ENCODE results near the gene TRAPPC11. TPM values are rescaled to one million over a fixed set of nuclear protein-coding genes. Genes with fewer than 3 reads are reported as not detected.

TRAPPC11 gene
- total RNA-seq, 1 donor from 2014 or later: 23.0 TPM

DNA sequence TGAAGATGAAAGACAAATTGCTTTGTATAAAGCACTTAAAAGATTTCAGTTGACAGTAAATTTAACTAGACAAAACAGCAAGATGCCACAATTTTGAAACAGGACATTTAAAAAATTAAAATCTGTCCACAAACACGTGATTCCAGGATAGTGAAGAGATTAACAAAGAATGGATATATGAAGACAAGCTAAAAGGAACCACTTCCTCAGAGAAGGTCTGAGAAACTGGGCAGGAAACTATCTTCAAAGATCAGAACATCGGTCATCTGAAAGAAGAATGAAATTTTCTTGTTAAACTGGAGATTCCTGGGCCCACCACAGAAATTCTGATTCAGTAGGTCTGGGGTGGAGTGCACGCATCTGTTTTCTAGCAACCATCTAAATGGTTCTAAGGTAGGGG lies 1.5 kb upstream of the TRAPPC11 start:
- peak overlapping the region; percentile 100 for H3K4me3 Mint-ChIP-seq

DNA sequence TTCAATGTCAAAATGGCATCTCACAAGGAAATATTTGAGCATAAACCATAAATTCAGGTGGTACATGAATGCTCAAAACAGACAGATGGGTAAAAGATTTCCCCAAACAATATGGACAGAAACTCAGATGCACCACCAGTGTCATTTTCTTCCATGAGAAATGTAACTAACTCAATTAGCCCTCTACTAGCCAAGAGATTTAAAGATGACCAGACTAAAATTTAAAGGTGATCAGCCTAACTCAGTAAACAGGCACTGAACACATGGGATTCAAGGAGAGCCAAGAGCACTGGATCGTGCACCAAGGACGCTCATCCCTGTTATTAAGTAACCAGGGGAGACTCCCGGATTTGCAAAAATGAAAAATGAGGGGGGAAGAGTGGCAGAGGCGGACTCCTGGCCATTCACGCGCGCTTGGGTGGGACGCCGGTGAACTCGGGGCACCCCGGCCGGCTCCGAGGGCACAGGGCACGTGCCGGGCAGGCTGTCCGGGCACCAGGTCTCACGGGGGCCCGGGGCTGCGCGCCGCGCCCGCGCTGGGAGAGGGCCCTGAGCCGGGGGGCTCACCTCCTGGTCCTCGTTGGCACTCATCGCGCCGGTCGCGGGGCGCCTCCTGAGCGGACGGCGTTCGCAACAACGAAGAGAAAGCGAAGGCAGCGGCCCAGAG lies 598 bp upstream of the TRAPPC11 start:
- Mint-ChIP-seq H3K27ac (peak overlapping the region; percentile 96), H3K4me3 (peak overlapping the region; percentile 100), H3K4me1 (ENCODE audit: low read depth) (peaks cover 32% of the 10 kb centered on the region), H3K9me3 (no peaks in the 10 kb centered on the region), H3K36me3 (ENCODE audit: low read depth) (peaks cover 15% of the 10 kb centered on the region), H3K27me3 (ENCODE audit: insufficient read depth) (no peaks in the 10 kb centered on the region)
- intact Hi-C loops (cut with micrococcal nuclease): loop anchor here (1.0 to 10.0 kb wide), 12 partner anchors 21 to 1168 kb away; partner anchors contain the start of genes CASP3, CDKN2AIP, CENPU and DCTD
- peak; percentile 5 for DNase-seq (ENCODE audit: low spot score)

More for the DNA sequence above, 1.5 kb upstream of the TRAPPC11 start:
- intact Hi-C loops (cut with micrococcal nuclease): loop anchor here (5.0 to 10.0 kb wide), 5 partner anchors 183 to 990 kb away; partner anchors contain the start of genes CASP3, DCTD and PRIMPOL
- peaks cover 32% of the 10 kb centered on the region for H3K4me1 Mint-ChIP-seq (ENCODE audit: low read depth)
- H3K27me3 Mint-ChIP-seq (ENCODE audit: insufficient read depth): no peaks in the 10 kb centered on the region
- H3K36me3 Mint-ChIP-seq (ENCODE audit: low read depth): peaks cover 23% of the 10 kb centered on the region
- no peak for DNase-seq (ENCODE audit: low spot score)
- H3K27ac Mint-ChIP-seq: peak overlapping the region; percentile 96
- H3K9me3 Mint-ChIP-seq: no peaks in the 10 kb centered on the region

DNA sequence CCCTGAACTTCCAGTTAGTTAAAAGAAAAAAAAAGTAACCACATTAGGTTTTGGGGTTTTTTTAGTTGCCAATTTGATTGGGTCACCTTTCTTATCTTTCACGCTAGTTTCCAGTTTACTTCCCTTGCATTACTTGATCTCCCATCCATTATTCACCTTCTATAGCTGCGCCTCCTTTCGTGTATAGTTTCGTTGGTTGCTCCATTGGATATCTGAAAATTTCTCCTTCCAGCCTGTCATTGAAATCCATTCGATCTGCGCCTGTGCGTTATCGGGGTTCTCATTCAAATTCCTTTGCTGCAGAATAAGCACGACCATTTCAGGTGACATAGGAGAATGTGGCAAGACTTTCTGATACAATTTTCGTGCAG lies 764 bp downstream of the TRAPPC11 start:
- Mint-ChIP-seq H3K27ac (peak overlapping the region; percentile 92), H3K4me1 (ENCODE audit: low read depth) (peaks cover 32% of the 10 kb centered on the region)

DNA sequence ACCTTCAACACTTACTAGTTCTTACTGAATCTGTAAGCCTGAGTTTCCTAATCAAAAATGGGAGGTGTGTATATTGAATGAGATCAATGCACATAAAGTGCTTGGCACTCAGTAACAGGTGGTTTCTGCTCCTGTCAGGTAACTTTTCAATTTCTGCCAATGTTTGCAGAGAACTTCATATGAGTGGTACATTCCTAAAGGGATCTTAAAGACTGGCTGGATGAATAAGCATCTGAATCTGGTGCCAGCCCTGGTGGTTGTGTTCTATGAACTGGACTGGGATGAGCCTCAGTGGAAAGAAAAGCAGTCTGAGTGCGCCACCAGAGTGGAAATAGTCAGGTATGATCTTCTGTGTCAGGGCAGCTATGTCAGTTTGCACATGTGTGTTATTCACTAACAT lies 7.0 kb downstream of the TRAPPC11 start:
- Mint-ChIP-seq H3K4me1 (ENCODE audit: low read depth) (no peaks in the 10 kb centered on the region), H3K4me3 (no peak overlapping the region), H3K27ac (no peak overlapping the region), H3K36me3 (ENCODE audit: low read depth) (peaks cover 33% of the 10 kb centered on the region), H3K27me3 (ENCODE audit: insufficient read depth) (peaks cover 2% of the 10 kb centered on the region), H3K9me3 (no peaks in the 10 kb centered on the region)
- intact Hi-C loops (cut with micrococcal nuclease): no loop called here
- no peak for DNase-seq (ENCODE audit: low spot score)

More for the DNA sequence above, 764 bp downstream of the TRAPPC11 start:
- Mint-ChIP-seq H3K4me3 (peak overlapping the region; percentile 100), H3K9me3 (no peaks in the 10 kb centered on the region), H3K36me3 (ENCODE audit: low read depth) (peaks cover 14% of the 10 kb centered on the region), H3K27me3 (ENCODE audit: insufficient read depth) (no peaks in the 10 kb centered on the region)
- DNase-seq (ENCODE audit: low spot score): no peak
- intact Hi-C loops (cut with micrococcal nuclease): loop anchor here (1.0 to 10.0 kb wide), 12 partner anchors 23 to 1167 kb away; partner anchors contain the start of genes CASP3, CDKN2AIP, CENPU and DCTD

DNA sequence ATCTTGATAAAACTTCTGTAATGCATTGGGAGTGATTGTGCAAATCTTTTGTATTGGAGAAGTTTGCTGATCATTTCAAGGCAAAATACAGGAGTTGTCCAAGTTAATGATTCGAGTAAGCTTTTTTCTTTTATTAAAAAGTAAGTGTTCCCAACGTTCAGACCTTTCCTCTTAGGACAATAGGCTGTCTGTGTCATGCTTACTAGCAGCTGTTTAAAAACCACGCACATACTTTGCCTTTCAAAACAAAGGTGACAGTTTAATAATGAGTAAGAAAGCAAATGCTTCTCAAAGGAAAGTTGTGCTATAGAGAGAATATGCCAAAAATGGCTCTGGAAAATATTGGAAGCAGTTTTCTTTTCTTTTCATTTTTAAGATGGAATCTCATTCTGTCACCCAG lies 11.2 kb downstream of the TRAPPC11 start:
- H3K36me3 Mint-ChIP-seq (ENCODE audit: low read depth): peaks cover 36% of the 10 kb centered on the region
- intact Hi-C loops (cut with micrococcal nuclease): no loop called here
- peaks cover 2% of the 10 kb centered on the region for H3K27me3 Mint-ChIP-seq (ENCODE audit: insufficient read depth)
- DNase-seq (ENCODE audit: low spot score): no peak
- no peak overlapping the region for H3K27ac Mint-ChIP-seq
- no peaks in the 10 kb centered on the region for H3K9me3 Mint-ChIP-seq
- no peak overlapping the region for H3K4me3 Mint-ChIP-seq
- H3K4me1 Mint-ChIP-seq (ENCODE audit: low read depth): no peaks in the 10 kb centered on the region

DNA sequence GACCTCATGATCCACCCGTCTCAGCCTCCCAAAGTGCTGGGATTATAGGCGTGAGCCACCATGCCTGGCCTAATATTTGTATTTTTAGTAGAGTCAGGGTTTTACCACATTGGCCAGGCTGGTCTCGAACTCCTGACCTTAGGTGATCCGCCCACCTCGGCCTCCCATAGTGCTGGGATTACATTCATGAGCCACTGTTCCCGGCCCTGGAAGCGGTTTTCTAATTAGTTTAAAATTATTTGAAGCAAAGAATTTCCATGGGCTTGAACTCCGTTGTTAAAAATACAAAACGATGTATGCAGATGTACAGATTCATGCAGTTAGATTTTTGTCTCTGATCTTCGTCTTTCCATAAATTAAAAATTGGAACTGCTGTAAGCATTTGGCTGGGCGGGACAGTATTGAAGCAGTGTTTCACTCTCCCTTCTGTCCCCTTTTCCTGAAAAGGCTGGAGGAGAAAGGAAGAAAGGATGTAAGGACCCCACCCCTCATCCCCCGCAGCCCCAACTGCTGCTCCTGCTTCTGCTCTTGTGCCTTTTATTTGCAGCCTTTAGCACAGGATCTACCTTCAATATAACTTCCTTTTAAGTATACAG lies 12.0 kb downstream of the TRAPPC11 start:
- DNase-seq (ENCODE audit: low spot score): no peak
- no peaks in the 10 kb centered on the region for H3K4me1 Mint-ChIP-seq (ENCODE audit: low read depth)
- intact Hi-C loops (cut with micrococcal nuclease): no loop called here
- peaks cover 2% of the 10 kb centered on the region for H3K27me3 Mint-ChIP-seq (ENCODE audit: insufficient read depth)
- H3K9me3 Mint-ChIP-seq: no peaks in the 10 kb centered on the region
- H3K27ac Mint-ChIP-seq: no peak overlapping the region
- H3K4me3 Mint-ChIP-seq: no peak overlapping the region
- H3K36me3 Mint-ChIP-seq (ENCODE audit: low read depth): peaks cover 32% of the 10 kb centered on the region

DNA sequence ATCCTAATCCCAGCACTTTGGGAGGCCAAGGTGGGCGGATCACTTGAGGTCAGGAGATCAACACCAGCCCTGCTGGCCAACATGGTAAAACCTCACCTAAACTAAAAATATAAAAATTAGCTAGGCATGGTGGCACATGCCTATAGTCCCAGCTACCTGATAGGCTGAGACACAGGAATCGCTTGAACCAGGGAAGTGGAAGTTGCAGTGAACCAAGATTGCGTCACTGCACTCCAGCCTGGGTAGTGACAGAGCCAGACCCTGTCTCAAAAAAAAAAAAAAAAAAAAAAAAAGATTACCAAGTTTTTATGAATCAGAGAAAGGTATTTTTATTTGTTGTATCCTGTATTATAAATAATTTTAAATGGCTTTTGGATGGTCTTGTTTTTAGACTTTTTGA lies 15.1 kb downstream of the TRAPPC11 start:
- H3K36me3 Mint-ChIP-seq (ENCODE audit: low read depth): peaks cover 25% of the 10 kb centered on the region
- H3K9me3 Mint-ChIP-seq: no peaks in the 10 kb centered on the region

DNA sequence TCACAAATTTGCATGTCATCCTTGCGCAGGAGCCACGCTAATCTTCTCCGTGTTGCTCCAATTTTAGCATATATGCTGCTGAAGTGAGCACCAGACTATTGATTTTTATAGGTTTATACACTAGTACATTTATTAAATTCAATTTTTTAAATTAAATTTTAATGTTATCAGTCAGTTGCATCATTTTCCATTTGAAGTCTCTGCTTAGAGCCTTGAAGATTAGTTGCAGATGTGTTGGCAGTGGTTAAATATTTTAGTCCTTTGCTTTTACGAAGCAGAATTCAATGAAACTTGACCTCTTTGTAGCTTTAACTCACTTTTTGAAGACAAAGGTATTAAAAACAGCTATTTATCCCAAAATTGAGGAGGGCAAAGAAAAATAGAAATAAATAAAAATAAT lies 16.5 kb downstream of the TRAPPC11 start:
- Mint-ChIP-seq H3K4me1 (ENCODE audit: low read depth) (no peaks in the 10 kb centered on the region), H3K4me3 (no peak overlapping the region), H3K27me3 (ENCODE audit: insufficient read depth) (peaks cover under 1% of the 10 kb centered on the region), H3K9me3 (no peaks in the 10 kb centered on the region), H3K36me3 (ENCODE audit: low read depth) (peaks cover 26% of the 10 kb centered on the region), H3K27ac (no peak overlapping the region)
- no peak for DNase-seq (ENCODE audit: low spot score)
- intact Hi-C loops (cut with micrococcal nuclease): no loop called here

More for the DNA sequence above, 15.1 kb downstream of the TRAPPC11 start:
- no peak for DNase-seq (ENCODE audit: low spot score)
- Mint-ChIP-seq H3K27me3 (ENCODE audit: insufficient read depth) (peaks cover 2% of the 10 kb centered on the region), H3K4me1 (ENCODE audit: low read depth) (no peaks in the 10 kb centered on the region), H3K27ac (no peak overlapping the region), H3K4me3 (no peak overlapping the region)
- intact Hi-C loops (cut with micrococcal nuclease): no loop called here

DNA sequence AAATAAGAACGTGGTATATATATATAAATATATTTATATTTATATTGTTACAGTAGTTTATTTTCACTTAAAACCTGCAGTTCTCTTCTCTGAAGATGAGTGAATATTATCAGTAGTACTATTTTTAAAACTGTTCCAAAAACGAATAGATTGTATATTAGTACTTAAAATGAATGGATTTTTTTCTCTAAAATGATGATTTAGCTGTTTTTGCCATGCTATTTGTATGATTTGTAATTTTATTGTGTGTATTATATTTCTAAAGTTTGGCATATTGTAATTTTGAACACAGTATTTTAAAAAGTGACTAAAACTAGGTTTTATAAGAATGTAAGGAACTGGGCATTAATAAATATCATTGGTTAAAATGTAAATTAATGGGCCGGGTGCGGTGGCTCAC lies 22.0 kb downstream of the TRAPPC11 start:
- no peaks in the 10 kb centered on the region for H3K9me3 Mint-ChIP-seq
- no peaks in the 10 kb centered on the region for H3K27me3 Mint-ChIP-seq (ENCODE audit: insufficient read depth)
- DNase-seq (ENCODE audit: low spot score): no peak
- H3K4me1 Mint-ChIP-seq (ENCODE audit: low read depth): no peaks in the 10 kb centered on the region
- no peak overlapping the region for H3K4me3 Mint-ChIP-seq
- H3K36me3 Mint-ChIP-seq (ENCODE audit: low read depth): peaks cover 20% of the 10 kb centered on the region
- intact Hi-C loops (cut with micrococcal nuclease): no loop called here
- no peak overlapping the region for H3K27ac Mint-ChIP-seq

DNA sequence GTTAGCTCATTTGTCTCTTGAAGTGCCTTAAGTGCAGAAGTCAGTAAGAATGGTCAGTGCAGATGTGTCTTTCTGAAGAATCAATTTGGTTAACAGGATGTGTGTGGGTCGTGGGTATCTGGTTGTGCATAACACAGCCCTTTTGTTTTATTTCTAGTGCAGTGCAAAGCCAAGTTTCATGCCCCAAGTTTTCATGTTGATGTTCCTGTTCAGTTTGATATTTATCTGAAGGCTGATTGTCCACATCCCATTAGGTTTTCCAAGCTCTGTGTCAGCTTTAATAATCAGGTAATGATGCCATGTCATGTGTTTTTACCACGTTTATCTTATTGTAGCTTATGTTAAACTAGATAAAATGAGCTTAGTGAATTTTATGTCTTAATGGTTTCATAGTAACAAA lies 27.4 kb downstream of the TRAPPC11 start:
- H3K36me3 Mint-ChIP-seq (ENCODE audit: low read depth): peaks cover 24% of the 10 kb centered on the region
- no peak for DNase-seq (ENCODE audit: low spot score)
- H3K4me3 Mint-ChIP-seq: no peak overlapping the region
- no peak overlapping the region for H3K27ac Mint-ChIP-seq
- intact Hi-C loops (cut with micrococcal nuclease): no loop called here
- no peaks in the 10 kb centered on the region for H3K27me3 Mint-ChIP-seq (ENCODE audit: insufficient read depth)
- H3K9me3 Mint-ChIP-seq: no peaks in the 10 kb centered on the region
- no peaks in the 10 kb centered on the region for H3K4me1 Mint-ChIP-seq (ENCODE audit: low read depth)

DNA sequence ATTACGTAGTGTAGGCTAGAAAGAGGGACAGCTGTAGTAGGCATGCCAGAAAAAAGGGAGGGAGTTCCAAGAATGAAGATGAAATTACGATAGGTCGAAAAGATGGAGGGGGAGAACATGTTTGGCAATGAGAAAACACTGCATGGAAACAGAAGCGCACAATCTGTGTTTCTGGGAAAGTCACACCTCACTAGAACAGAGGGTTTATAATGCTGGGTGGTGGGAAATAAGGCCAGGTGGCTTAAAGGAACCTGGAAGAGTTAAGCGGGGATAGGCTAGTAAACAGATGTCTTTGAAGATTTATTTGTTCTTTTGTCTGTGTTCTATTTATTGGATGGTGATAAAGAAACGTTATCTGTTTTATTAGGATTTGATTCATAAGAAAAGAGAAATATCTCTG lies 29.1 kb downstream of the TRAPPC11 start:
- intact Hi-C loops (cut with micrococcal nuclease): no loop called here
- Mint-ChIP-seq H3K4me3 (no peak overlapping the region), H3K9me3 (no peaks in the 10 kb centered on the region), H3K36me3 (ENCODE audit: low read depth) (peaks cover 32% of the 10 kb centered on the region), H3K27ac (no peak overlapping the region), H3K4me1 (ENCODE audit: low read depth) (no peaks in the 10 kb centered on the region), H3K27me3 (ENCODE audit: insufficient read depth) (no peaks in the 10 kb centered on the region)
- DNase-seq (ENCODE audit: low spot score): no peak

DNA sequence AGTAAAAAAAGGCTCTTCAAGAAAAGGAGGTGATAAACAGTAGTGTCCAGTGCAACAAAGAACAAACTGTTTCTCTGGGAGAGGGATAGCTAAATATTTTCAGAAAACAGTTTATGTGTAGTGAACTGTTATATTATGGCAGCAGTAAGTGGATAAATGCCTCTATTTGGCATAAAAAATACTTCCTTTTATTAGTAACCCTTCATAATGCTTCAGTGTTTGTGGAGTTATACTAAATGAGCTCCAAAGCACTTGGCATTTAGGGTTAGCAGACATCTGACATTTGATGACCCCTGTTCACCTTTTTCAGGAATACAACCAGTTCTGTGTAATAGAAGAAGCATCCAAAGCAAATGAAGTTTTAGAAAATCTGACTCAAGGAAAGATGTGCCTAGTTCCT lies 31.9 kb downstream of the TRAPPC11 start:
- peaks cover 40% of the 10 kb centered on the region for H3K36me3 Mint-ChIP-seq (ENCODE audit: low read depth)
- H3K27me3 Mint-ChIP-seq (ENCODE audit: insufficient read depth): no peaks in the 10 kb centered on the region
- intact Hi-C loops (cut with micrococcal nuclease): no loop called here
- DNase-seq (ENCODE audit: low spot score): no peak
- H3K27ac Mint-ChIP-seq: no peak overlapping the region
- no peaks in the 10 kb centered on the region for H3K9me3 Mint-ChIP-seq
- H3K4me1 Mint-ChIP-seq (ENCODE audit: low read depth): no peaks in the 10 kb centered on the region
- H3K4me3 Mint-ChIP-seq: no peak overlapping the region

DNA sequence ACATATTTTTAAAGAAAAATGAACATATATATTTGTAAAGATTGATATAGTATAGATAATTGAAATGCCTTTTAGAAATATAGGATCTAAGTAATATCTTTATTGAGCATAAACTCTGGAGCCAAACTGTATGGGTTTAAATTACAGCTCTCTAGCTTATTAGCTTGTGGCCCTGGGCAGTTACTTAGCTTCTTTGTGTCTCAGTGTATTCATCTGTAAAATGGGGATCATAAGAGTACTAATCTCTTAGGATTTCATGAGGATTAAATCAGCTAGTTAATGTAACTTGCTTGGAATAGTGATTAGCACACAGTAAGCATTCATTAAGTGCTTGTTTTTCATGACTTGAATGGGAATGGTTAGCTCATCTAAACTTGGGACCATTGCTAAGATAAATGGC lies 32.8 kb downstream of the TRAPPC11 start:
- Mint-ChIP-seq H3K27ac (no peak overlapping the region), H3K27me3 (ENCODE audit: insufficient read depth) (no peaks in the 10 kb centered on the region), H3K4me3 (no peak overlapping the region), H3K9me3 (no peaks in the 10 kb centered on the region), H3K4me1 (ENCODE audit: low read depth) (no peaks in the 10 kb centered on the region), H3K36me3 (ENCODE audit: low read depth) (peaks cover 40% of the 10 kb centered on the region)
- intact Hi-C loops (cut with micrococcal nuclease): no loop called here
- no peak for DNase-seq (ENCODE audit: low spot score)

Data from activated T-helper 1 cell treated with anti-CD3 and anti-CD28 coated beads, Interleukin-12 subunit alpha, Interleukin-12 subunit beta, Interleukin-2, Interleukin-4 antibody, amounts not matched to agents 30 ng/mL and 10 ng/mL and 1 ng/mL, durations not matched to agents 14 hours and 24 hours and 36 hours (primary cell).